SK-N-MC (cell line): ENCODE data around the gene LYPD1.

Experiments
- EZH2 ChIP-seq: fragments of 200-600 bp; sonication (generic); IDR thresholded peaks from one replicate; pipeline ENCODE4 v1.6.1; 2017; ENCODE audit warnings: antibody characterized with exemption
- POLR2AphosphoS5 ChIP-seq: IDR thresholded peaks from 2 replicates; pipeline ENCODE4 v1.6.1; 2012; ENCODE audit warnings: mild to moderate bottlenecking, low read depth, low read length, borderline replicate concordance

DNA sequence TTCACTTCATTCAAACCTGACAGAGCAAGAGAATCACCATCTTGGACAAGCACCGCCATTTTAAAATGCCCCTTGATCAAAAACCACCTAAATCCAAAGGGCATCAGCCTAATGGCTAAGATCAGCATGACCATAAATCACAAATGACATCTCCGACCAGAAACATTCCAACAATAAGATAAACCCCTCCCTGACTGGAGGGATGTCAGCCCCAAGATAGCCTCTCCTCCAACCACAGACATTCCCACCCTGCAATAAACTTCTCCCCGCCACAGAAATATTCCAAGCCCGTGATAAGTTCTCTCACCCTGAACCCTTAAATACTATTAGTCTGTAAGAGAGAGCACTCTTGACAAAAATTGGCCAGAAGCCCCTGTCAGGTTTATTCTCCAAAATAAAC lies 21.6 kb upstream of the LYPD1 start:
- no peak for TF ChIP-seq EZH2
- no peak for TF ChIP-seq POLR2AphosphoS5
